ENCODE measurements around the gene GPR158.
"Not testable (repeated sequence)": the region's sequence is repeated elsewhere in the genome, so short reads cannot be mapped to it uniquely, and the experiment has no call there.

The GPR158 gene

DNA sequence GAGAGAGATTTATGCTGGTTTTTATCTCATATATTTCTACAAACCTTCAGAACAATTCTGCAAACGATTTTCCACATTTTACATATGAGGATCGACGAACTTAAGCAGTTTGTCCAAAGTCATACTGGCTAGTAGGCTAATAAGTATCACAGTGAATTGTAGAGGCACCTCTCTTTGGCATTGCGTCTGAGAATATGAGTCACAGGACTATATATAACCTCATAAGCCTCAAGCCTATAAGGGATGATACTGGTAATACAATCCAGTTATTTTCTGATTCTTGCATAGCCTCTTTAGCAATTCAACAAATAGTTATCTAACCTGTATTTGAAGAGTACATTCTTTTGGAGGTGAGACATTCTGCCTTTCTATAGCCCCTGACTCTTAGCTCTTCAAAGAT lies 129.8 kb downstream of the GPR158 start:
- DNase-seq (ENCODE audit: low read depth in 3 of 3) = no peak

DNA sequence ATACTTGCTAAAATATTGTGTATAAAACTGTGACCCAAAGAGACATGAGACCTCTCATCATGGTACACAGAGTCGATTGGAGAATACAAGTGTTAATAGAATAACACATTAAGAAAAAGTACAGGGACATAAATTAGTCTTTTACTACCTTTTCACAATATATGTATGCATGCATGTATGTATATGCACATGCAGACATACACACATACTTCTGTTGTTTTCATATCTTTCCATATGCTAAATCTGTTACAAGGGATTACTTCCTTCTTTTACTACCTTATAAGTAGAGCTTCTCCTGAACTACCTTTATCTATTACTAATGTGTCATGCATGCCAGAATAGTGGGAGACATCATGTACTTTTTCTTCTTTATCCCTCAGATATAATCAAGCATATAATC lies 131.6 kb downstream of the GPR158 start:
- no peak for DNase-seq (ENCODE audit: low read depth in 3 of 3)

DNA sequence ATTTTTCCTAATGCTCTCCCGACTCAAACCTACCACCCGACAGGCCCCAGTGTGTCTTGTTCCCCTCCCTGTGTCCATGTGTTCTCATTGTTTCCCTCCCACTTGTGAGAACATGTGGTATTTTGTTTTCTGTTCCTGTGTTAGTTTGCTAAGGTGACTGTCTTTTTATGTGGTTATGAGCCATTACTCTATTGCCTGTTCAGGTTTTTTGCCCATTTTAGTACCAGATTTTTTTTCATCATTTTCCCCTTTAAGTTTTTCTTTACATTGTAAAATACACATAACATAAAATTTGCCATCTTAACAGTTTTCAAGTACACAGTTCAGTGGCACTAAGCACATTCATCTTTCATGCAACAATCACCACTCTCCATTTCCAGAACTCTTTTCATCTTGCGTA lies 133.5 kb downstream of the GPR158 start:
- DNase-seq (ENCODE audit: low read depth in 3 of 3) = no peak

DNA sequence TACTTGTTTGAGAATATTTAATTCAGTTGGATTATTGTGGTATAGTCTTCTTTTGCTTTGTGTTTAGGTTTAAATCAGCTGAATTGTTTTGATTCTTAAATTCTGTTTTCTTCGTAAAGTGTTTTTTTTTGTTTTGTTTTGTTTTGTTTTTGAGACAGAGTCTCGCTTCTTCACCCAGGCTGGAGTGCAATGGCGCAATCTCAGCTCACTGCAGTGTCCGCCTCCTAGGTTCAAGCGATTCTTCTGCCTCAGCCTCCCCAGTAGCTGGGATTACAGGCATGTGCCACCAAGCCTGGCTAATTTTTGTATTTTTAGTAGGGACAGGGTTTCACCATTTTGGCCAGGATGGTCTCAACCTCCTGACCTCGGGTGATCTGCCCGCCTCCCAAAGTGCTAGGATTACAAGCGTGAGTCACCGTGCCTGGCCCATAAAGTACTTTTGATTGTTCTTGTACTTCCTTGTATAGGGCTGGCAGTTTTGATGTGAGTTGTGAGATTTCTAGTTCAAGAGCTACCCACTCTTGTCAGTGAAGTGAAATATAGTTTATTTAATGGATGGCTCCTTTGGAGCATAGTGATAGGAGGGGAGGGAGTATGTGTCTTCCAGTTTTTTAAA lies 142.9 kb downstream of the GPR158 start:
- not testable (repeated sequence) for DNase-seq (ENCODE audit: low read depth in 3 of 3)

DNA sequence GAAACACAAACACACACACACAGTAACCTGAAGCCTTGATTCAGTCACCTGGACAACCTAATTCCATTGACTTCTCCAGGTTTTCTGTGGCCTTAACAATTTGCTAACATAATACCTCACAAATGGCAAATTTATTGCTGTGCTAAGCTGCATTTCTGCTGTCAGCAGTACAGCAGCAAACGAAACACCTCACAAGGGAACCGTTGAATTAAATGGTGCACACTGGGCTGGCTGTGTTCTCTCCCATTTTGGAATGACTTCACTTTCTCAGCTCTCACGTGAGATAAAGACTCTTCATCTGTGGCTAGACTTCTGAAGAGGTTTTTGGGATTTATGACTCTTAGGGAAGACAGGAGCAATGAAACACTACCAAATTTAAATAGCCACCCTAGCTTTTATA lies 152.5 kb downstream of the GPR158 start:
- DNase-seq (ENCODE audit: low read depth in 3 of 3) = no peak

DNA sequence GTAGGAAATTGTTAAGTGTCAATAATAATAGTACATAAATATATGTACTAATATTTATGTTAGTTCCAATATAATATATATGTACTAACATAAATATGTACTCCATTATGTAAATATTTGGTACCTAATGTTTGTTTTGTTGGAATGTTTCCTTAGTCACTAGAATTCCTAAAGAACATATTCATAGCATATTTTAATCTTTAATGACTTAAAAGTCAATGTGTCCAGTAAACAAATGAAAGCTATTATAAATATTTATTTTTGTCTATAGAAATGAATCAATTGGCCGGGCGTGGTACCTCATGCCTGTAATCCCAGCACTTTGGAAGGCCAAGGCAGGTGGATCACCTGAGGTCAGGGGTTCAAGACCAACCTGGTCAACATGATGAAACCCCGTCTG lies 153.6 kb downstream of the GPR158 start:
- no peak for DNase-seq (ENCODE audit: low read depth in 3 of 3)

DNA sequence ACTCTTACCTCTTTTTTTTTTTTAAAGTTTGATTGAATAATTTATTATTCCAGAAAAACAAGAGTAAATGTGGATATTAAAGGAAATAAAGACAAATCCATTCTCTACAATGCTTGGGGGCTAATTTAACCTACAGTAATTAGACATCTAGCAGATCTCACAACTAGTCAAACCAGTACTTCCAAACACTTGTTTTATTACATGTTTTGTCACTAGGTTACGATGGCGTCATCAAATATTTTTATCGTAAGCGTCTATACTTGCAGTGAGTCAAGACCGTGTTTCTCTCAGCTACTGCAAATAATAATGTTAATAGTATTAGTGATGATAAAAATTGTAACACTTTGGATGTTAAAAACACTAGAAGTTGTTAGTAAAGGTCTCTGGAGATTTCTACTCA lies 154.8 kb downstream of the GPR158 start:
- not testable (repeated sequence) for DNase-seq (ENCODE audit: low read depth in 3 of 3)

DNA sequence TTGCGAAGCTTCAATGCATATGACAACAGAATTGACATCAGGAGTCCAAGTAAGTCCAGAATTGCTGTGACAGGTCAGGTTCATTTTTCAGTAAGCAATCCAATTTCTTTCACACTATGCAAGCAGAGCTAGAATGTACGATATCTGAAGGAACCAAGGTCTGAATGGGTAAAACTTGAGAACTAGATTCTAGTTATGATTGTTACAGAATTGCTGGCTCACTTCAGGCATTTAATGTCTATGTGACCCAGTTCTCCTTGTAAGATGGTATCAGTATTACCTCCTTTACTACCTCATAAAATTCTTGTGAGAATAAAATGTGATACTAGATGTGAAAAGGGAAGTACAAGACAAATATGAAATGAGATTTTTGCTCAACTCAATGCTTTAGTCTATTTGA lies 159.6 kb downstream of the GPR158 start:
- DNase-seq (ENCODE audit: low read depth in 3 of 3) = no peak

DNA sequence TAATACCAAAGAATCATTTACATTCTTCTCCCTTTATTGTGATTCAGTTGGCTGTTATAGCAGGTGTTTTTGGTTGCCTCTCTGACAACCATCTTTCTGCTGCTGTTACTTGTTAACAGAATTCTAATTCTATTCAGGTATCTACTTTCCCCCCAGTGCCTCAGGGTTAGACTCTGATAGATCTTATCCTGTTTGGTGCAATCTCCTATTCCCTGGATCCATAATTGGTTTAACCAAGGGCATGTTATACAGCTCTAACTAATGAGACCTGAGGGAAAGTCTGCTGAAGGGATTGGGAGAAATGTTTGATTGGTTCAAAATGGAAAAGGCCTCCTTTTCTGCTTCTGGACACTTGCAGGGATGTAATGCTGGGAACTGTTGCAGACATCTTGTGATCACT lies 161.5 kb downstream of the GPR158 start:
- no peak for DNase-seq (ENCODE audit: low read depth in 3 of 3)

DNA sequence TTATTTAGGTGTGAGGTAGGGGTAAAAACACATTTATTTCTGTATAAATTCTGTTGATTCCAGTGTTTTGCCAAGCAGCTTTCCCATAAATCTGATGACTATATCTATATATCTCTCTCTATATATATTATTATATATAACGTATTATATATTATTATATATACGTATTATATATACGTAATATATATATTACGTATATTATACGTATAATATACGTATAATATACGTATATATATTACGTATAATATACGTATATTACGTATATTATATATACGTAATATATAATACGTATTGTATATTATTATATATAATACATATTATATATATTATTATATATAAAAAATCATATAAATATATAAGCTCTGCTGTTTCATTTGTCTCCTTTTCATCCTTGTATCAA lies 163.5 kb downstream of the GPR158 start:
- DNase-seq (ENCODE audit: low read depth in 3 of 3) = no peak

DNA sequence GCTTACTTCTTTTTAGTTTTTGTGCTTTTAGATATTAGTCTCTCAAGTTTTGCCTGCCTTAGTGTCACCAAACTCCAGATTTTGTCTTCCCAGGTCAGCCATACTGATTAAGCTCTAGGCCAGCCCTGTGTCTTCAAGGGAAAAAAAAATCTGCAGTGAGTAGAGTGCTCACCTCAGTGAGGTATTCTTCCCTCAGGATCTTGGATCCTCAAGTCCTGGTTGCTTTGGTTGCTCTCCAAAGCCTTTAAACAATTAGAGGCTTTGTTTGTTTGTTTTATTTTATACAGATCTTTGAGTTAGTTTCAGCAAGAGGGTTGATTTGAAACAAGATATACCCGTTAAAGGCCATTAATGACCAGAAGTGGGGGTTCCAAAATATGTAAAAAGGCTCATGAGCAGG lies 165.2 kb downstream of the GPR158 start:
- no peak for DNase-seq (ENCODE audit: low read depth in 3 of 3)

DNA sequence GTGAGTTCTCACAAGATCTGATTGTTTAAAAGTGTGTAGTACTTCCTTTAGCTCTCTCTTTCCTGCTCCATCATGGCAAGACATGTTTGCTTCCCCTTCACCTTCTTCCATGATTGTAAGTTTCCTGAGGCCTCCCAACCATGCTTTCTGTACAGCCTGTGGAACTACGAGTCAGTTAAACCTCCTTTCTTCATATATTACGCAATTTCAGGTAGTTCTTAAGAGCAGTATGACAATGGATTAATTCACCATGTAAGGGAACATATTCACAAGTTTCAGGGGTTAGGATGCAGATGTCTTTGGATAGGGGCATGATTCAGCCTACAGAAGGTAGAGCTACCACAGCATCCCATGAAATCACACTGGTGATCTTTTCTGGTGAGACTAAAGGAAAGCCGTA lies 174.7 kb downstream of the GPR158 start:
- DNase-seq (ENCODE audit: low read depth in 3 of 3) = no peak

DNA sequence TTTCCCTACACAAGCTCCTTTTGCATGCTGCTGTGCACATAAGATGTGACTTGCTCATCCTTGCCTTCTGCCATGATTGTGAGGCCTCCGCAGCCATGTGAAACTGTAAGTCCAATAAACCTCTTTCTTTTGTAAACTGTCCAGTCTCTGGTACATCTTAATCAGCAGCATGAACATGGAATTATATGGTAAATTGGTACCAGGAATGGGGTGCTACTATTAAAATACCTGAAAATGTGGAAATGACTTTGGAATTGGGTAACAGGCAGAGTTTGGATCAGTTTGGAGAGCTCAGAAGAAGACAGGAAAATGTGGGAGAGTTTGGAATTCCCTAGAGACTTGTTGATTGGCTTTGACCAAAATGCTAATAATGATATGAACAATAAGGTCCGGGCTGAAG lies 181.8 kb downstream of the GPR158 start:
- no peak for DNase-seq (ENCODE audit: low read depth in 3 of 3)

DNA sequence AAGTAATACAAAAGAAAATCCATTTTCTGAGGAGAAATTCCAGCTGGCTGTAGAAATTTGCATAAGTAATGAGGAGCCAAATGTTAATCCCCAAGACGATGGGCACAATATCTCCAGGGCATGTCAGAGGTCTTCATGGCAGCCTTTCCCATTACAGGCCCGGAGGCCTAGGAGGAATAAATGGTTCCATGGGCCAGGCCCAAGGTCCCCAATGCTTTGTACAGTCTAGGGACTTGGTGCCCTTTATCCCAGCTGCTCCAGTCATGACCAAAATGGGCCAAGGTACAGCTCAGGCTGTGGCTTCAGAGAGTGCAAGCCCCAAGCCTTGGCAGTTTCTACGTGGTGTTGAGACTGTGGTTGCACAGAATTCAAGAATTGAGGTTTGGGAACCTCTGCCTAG lies 182.5 kb downstream of the GPR158 start:
- DNase-seq (ENCODE audit: low read depth in 3 of 3) = no peak

DNA sequence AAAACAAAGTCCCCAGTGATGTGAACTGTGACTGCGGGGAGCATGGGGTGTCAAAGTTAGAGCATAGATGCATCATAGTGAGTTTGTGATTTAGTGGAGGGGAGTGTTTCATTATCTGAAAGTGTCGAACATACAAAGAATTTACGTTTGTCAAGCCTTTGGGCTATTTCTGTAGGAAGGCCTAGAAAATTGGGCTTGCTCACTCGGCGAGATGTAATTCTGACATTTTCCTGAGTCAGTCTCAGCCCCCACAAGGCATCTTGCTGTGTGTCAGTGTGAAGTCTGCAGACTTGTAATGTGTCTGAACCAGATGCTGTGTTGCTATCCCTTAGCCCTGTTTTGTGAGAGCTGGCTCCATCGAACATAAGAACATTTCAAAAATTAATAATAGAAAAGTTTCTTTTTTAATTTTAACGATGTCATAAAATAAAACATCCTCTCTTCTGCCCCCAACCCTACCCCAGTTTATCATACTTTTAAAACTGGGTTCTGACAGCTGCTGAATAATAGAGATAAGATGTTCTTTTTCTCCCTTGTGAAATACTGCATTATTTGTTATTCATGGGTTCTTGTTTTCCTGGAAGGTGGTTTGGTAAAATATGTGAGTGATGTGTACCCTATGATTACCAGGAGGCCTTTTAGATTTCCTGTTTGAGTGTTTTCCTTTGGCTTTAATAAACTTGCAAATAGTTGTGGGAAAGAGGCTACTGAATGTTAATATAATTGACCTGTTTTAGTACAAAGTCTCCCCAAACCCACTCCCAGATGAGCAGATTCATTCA lies 207.4 kb downstream of the GPR158 start:
- DNase-seq (ENCODE audit: low read depth in 3 of 3) = no peak

DNA sequence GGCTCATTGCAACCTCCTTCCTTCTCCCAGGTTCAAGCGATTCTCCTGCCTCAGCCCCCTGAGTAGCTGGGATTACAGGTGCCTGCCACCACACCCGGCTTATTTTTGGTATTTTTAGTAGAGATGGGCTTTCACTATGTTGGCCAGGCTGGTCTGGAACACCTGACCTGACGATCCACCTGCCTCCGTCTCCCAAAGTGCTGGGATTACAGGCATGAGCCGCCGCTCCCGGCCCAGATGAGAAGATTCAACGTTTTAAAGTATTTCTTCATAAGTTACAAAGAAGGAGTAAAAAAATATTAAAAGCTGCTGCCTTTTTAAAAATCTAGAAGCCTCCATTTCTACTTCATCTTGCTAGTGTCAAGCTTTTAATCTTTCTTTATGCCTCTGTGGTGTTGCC lies 208.1 kb downstream of the GPR158 start:
- not testable (repeated sequence) for DNase-seq (ENCODE audit: low read depth in 3 of 3)

DNA sequence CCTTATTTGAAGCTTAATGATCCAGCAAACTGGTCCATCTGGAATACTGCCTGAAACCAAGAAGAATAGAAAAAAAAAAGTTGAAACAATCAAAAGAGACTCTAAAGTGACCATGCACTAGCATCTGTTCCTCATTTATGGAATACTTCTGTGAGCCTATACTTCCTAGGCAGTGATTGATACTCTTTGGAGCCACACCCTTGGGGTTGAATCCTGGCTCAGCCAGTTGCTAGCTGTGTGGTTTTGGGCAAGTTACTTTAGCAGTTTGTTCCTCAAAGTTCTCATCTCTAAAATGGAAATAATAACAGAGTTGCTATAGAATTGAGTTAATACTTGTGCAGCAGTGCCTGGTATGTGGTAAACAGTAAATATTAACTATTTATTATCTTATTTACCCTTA lies 208.9 kb downstream of the GPR158 start:
- no peak for DNase-seq (ENCODE audit: low read depth in 3 of 3)

DNA sequence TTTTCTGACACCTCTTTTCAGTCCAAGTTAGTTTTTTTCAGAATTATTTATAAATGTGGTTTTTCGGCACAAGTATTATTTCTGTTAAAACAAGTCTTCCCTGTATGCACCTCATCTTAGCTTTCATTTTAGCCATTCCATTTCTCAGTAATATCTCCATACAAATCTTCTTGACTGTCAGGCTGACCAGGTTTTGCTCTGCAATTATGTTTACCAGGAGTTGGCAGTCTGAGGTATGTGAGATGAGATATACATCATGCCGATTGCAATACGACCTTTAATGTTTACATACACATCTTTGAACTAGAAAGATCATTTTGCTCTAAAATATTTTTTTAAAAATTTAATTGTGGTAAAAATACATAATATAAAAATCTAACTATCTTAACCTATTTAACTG lies 209.8 kb downstream of the GPR158 start:
- no peak for DNase-seq (ENCODE audit: low read depth in 3 of 3)

DNA sequence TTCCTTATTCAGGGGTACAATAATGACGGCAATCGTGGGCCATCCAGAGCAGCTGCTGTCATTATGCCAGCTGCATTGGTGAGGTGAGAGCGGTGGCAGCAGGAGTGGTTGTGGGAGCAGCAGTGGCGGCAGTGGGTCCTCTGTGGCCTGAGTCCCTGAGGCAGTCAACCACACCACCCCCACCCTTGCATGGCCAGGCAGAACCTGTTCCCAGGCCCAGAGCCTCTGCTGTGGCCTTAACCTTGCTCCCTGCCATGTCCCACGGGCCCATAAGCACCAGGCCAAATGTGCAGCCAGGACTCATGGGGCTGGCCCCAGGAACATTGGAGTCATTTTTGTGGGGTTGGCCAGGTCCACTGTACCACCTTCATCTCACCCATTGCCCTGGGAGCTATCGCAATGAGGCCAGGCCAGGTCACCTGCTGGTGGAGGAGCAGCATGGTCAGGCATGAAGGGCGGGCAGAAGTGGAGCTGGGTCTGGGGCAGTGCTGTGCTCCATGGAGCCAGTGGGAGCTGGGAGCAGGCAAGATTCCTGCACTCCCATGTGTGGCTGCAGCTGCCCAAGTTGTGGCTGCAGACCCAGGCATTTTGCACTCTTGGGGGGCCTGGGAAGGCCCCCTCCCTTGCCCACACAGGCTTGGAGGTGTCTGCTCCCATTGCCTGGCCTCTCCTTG lies 213.5 kb downstream of the GPR158 start:
- DNase-seq (ENCODE audit: low read depth in 3 of 3) = no peak

DNA sequence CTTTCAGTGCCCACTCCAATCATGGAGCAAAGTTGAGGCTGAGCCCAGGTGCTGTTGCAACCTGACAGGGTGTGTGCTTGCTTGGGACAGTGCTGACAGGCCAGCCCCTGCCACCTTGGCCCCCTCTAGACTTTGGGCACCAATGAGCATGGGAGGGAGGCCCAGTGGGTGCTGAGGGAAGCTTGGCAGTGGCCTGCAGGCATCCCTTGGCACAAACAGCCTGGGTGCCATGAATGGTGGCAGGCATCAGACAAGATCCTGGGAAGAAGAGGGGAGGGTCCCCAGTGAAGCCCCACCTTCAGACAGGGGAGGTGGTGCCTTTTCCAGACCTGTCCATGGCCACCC lies 214.0 kb downstream of the GPR158 start:
- DNase-seq (ENCODE audit: low read depth in 3 of 3) = no peak

DNA sequence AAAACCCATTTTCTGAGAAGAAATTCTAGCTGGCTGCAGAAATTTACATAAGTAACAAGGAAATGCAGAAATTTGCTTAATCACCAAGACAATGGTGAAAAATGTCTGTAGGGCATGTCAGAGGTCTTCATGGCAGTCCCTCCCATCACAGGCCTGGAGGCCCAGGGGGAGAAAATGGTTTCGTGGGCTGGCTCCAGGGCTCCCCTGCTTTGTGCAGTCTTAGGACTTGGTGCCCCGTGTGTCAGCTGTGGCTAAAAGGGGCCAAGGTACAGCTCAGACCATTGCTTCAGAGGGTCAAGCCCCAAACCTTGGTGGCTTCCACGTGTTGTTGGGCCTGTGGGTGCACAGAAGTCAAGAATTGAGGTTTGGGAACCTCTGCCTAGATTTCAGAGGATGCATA lies 215.9 kb downstream of the GPR158 start:
- no peak for DNase-seq (ENCODE audit: low read depth in 3 of 3)

DNA sequence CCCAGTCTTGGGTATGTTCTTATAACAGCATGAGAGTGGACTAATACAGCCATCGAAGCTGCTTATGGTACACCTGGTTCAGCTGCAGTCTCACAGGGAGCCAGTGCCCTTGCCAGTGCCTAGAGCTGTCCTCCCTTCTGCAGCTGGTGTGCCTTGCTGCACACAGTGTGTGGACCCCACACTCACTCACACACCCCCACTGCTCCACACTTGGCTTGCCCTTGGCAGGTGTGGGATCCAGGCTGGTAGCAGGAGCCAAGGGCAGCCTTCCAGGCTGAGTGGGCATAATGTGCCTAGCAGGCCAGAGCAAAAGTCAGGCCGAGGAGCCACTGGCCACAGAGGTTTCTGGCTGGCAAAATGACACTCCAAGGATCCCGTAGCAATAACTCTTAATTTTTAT lies 217.3 kb downstream of the GPR158 start:
- DNase-seq (ENCODE audit: low read depth in 3 of 3) = no peak

DNA sequence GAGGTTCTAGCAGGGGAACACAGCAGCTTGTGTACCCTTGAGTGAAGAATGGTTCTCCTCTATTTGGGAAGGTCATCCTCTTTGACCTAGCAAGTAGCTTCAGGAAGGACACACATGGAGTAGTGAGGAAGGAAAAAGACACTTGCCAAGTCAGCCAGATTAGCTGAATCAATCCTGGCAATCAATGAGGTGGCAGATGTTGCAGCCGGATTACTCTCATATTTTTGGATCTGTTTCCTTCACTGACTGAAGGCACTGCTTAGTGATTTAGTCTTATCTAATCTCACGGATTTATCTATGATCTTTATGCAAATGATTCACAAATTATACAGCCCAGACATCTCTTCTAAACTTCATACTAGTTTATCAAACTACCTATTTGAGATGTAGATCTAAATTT lies 218.8 kb downstream of the GPR158 start:
- DNase-seq (ENCODE audit: low read depth in 3 of 3) = no peak

Data from stimulated activated CD4-positive, alpha-beta T cell treated with anti-CD3 and anti-CD28 coated beads, TNF-alpha, amount 100 ng/mL, for 24 hours (primary cell).